Esophagus squamous epithelium (tissue), 5 donors: Measurements from ENCODE around the gene AFF3. TPM values are rescaled to one million over a fixed set of nuclear protein-coding genes. Genes with fewer than 3 reads are reported as not detected.

Source experiments
- DNase-seq: peaks from one replicate; lab custom pipeline; 2025; lab: John Stamatoyannopoulos, UW
- H3K27ac ChIP-seq, 4 donors: fragments of 200-600 bp; sonication (generic); one replicate each; pipeline ENCODE4 v1.5.1; 2016 to 2019; ENCODE audit warnings: mild to moderate bottlenecking in 1 of 4
- H3K27me3 ChIP-seq, 4 donors: fragments of 200-600 bp; sonication (generic); 1 replicate in 3 of 4; 2 replicates in 1 of 4; pipeline versions ENCODE4 v1.5.1 to v1.6.0; 2017 to 2021; ENCODE audit warnings: antibody characterized with exemption in 1 of 4
- H3K36me3 ChIP-seq, 3 donors: fragments of 200-600 bp; sonication (generic); one replicate each; pipeline ENCODE4 v1.5.1; 2016 to 2019
- H3K4me1 ChIP-seq, 3 donors: fragments of 200-600 bp; sonication (generic); one replicate each; pipeline ENCODE4 v1.5.1; 2017 to 2019
- H3K4me3 ChIP-seq, 4 donors: fragments of 200-600 bp; sonication (generic); 1 replicate in 3 of 4; 2 replicates in 1 of 4; pipeline ENCODE4 v1.5.1; 2016 to 2019; ENCODE audit warnings: mild to moderate bottlenecking in 2 of 4, moderate library complexity in 1 of 4
- H3K9me3 ChIP-seq, 3 donors: fragments of 200-600 bp; sonication (generic); one replicate each; pipeline ENCODE4 v1.5.1; 2016 to 2019
- POLR2A ChIP-seq, 4 donors: fragments of 450-650 bp; IDR thresholded peaks; one replicate each; pipeline ENCODE4 v1.6.1; 2017; ENCODE audit warnings: antibody characterized with exemption in 4 of 4, mild to moderate bottlenecking in 4 of 4, moderate library complexity in 3 of 4
- WGBS, 2 donors: methylation state at CpG; one replicate each; pipeline ENCODE4 v1.1.5; 2018; 5-methylcytosine and 5-hydroxymethylcytosine counted together
- intact Hi-C: fragments of 100-400 bp; cut with DNase I; formaldehyde crosslinking; loops from one replicate; pipeline ENCODE4 v1.15.0; 2022
- total RNA-seq, 4 donors: library from RNA; depleted of rRNA; stranded (reverse); fragments of >200 nt; gene quantifications; one replicate each; pipeline ENCODE4 v1.1.0, GENCODE V29; 2016
- TF ChIP-seq, protein P1 (sequence below), 6 experiments: fragments of 450-650 bp in 4 of 6; fragments of 200-600 bp in 2 of 6; sonication (generic) in 2 of 6; IDR thresholded peaks; one replicate each; pipeline ENCODE4 v1.5.1; 2016 to 2019; ENCODE audit warnings: antibody characterized with exemption in 6 of 6, mild to moderate bottlenecking in 4 of 6, moderate library complexity in 4 of 6
- donor health status: DM: yes; HTN: yes; CAD: no.

The AFF3 gene
- total RNA-seq, 4 donors from 2014 or later: 1.2 to 9.7 (median 3.8) TPM

DNA sequence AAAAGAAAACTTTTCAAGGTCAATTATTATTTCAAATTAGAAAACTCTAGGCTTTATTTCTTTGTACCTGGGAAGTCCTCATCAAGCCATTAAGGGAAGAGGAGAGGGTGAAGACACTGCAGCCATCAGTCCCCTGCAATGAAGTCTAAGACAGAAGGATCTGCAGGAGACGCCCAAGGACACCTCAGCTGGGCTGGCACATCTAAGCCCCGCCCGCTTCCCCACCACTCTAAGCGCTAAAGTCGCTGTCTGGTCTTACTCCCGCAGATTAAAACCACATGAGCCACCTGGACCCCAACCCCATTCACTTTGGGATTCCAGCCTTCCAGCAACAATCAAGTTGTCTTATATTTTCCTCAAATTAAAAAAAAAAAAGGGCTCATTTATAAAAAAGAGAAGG lies 104.4 kb downstream of the AFF3 start:
- no peaks in the 10 kb centered on the region for H3K4me1 ChIP-seq

GRCh38 chr2:100036793-100037192 lies 105.6 kb downstream of the AFF3 start:
- Histone ChIP-seq H3K27ac (no peak overlapping the region), H3K9me3 (no peaks in the 10 kb centered on the region), H3K27me3 (peaks cover 0 to 6% (median 0%) of the 10 kb centered on the region in 4 donors), H3K4me3 (no peak overlapping the region), H3K4me1 (no peaks in the 10 kb centered on the region), H3K36me3 (no peaks in the 10 kb centered on the region)
- TF ChIP-seq POLR2A (IDR thresholded peaks at IDR 0.05): no peak
- TF ChIP-seq, protein P1, sequence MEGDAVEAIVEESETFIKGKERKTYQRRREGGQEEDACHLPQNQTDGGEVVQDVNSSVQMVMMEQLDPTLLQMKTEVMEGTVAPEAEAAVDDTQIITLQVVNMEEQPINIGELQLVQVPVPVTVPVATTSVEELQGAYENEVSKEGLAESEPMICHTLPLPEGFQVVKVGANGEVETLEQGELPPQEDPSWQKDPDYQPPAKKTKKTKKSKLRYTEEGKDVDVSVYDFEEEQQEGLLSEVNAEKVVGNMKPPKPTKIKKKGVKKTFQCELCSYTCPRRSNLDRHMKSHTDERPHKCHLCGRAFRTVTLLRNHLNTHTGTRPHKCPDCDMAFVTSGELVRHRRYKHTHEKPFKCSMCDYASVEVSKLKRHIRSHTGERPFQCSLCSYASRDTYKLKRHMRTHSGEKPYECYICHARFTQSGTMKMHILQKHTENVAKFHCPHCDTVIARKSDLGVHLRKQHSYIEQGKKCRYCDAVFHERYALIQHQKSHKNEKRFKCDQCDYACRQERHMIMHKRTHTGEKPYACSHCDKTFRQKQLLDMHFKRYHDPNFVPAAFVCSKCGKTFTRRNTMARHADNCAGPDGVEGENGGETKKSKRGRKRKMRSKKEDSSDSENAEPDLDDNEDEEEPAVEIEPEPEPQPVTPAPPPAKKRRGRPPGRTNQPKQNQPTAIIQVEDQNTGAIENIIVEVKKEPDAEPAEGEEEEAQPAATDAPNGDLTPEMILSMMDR (IDR thresholded peaks at IDR 0.05): no peak
- no peak for DNase-seq
- intact Hi-C loops: no loop called here
- 38 to 44% methylated on average over 4 of the region's 4 CpGs for WGBS, 2 donors

More for the DNA sequence above, 104.4 kb downstream of the AFF3 start:
- Histone ChIP-seq H3K27ac (no peak overlapping the region), H3K27me3 (peaks cover 0 to 6% (median 0%) of the 10 kb centered on the region in 4 donors), H3K36me3 (no peaks in the 10 kb centered on the region), H3K4me3 (no peak overlapping the region), H3K9me3 (no peaks in the 10 kb centered on the region)
- TF ChIP-seq, protein P1 (IDR thresholded peaks at IDR 0.05): no peak
- TF ChIP-seq POLR2A (IDR thresholded peaks at IDR 0.05): no peak
- intact Hi-C loops: no loop called here
- WGBS, 2 donors: 76 to 78% methylated on average over 6 of the region's 6 CpGs
- DNase-seq: no peak

DNA sequence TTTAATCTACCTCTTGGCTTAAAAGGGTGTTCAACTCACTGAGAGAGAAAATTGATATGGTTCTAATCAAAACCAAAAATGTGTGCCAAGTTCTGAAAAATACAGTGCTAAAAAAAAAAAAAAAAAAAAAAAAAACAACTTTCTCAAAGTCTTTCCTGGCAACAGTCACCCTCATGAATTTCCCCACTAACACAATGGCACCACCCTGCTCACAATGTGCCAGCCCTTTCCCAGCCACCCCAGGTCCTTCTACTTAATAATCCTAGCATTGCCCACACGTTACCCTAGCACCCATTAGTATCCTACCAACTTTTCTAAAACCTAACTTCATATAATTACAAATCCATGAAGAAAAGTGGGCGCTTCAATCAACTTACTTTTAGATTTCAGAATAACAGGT lies 106.4 kb downstream of the AFF3 start:
- 82 to 89% methylated on average over 2 of the region's 2 CpGs for WGBS, 2 donors
- no peaks in the 10 kb centered on the region for H3K9me3 ChIP-seq
- intact Hi-C loops: no loop called here

DNA sequence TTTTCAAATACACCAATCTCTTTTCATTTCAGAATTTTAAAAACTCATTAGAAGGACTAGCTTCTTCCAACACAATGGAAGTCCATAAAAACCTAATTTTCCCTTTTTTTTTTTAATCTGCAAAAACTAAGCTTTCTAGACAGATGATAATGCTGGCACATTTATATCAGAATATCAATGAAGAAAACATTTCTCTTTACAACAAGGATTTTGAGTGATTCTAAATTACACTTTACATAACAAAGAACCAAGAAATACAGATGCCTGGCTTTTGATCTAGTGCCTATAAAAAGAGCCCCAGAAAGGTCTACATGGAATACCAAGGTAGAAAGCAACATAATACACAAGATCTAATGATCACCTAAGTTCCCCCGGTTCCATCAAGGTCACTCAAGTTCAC lies 108.0 kb downstream of the AFF3 start:
- Histone ChIP-seq H3K4me1 (no peaks in the 10 kb centered on the region), H3K9me3 (no peaks in the 10 kb centered on the region), H3K27me3 (no peaks in the 10 kb centered on the region), H3K27ac (no peak overlapping the region), H3K36me3 (no peaks in the 10 kb centered on the region), H3K4me3 (no peak overlapping the region)
- TF ChIP-seq, protein P1 (IDR thresholded peaks at IDR 0.05): no peak
- no peak for TF ChIP-seq POLR2A (IDR thresholded peaks at IDR 0.05)
- WGBS, 2 donors: 95% methylated on average over 1 of the region's 1 CpG
- intact Hi-C loops: no loop called here
- no peak for DNase-seq

More for the DNA sequence above, 106.4 kb downstream of the AFF3 start:
- no peak for DNase-seq
- H3K4me3 ChIP-seq: no peak overlapping the region
- peaks cover 0 to 6% (median 0%) of the 10 kb centered on the region in 4 donors for H3K27me3 ChIP-seq
- H3K27ac ChIP-seq: no peak overlapping the region
- no peaks in the 10 kb centered on the region for H3K36me3 ChIP-seq
- no peaks in the 10 kb centered on the region for H3K4me1 ChIP-seq
- TF ChIP-seq, protein P1 (IDR thresholded peaks at IDR 0.05): no peak
- no peak for TF ChIP-seq POLR2A (IDR thresholded peaks at IDR 0.05)

- Histone ChIP-seq H3K4me1 (no peaks in the 10 kb centered on the region), H3K27ac (no peak overlapping the region), H3K27me3 (no peaks in the 10 kb centered on the region), H3K36me3 (no peaks in the 10 kb centered on the region), H3K4me3 (no peak overlapping the region), H3K9me3 (no peaks in the 10 kb centered on the region)
- intact Hi-C loops: no loop called here
- TF ChIP-seq POLR2A (IDR thresholded peaks at IDR 0.05): no peak
- TF ChIP-seq, protein P1 (IDR thresholded peaks at IDR 0.05): no peak
- 48 to 58% methylated on average over 2 of the region's 2 CpGs for WGBS, 2 donors
- no peak for DNase-seq
Observed at GRCh38 chr2:100033976-100034375, 108.4 kb downstream of the AFF3 start.
